Measurements from ENCODE around the gene TCHH. TPM values are rescaled to one million over a fixed set of nuclear protein-coding genes. Genes with fewer than 3 reads are reported as not detected.
A peak's percentile ranks its signal among the peaks of the same experiment; 100 is the strongest.

TCHH gene
- total and polyA plus RNA-seq, 10 of the 15 experiments (the other 5 are each of a cell fraction or from before 2014, with no cell fraction given): not detected

DNA sequence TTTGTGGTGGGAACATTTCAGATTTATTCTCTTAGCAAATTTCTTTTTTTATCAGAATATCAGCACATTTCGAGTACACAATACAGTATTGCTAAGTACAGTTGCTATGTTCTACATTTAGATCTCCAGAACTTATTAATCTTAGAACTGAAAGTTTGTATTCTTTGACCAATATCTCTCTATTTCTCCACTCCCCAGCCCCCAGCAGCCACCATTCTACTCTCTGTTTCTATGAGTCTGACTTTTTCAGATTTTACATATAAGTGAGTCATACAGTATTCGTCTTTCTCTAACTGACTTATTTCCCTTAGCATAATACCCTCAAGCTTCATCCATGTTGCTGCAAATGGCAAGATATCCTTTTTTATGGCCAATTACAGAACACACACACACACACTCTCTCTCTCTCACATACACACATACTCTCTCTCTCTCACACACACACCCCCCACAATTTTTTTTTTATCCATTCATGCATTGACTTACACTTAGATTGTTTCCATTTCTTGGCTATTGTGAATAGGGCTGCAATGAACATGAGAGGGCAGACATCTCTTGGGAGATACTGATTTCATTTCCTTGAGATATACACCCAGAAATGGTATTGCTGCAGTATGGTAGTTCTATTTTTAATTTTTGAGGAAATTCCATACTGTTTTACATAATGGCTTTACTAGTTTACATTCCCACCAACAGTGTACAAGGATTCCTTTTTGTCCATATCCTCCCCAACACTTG is 28.1 kb upstream of the TCHH start (continued):
- TF ChIP-seq, protein P1, sequence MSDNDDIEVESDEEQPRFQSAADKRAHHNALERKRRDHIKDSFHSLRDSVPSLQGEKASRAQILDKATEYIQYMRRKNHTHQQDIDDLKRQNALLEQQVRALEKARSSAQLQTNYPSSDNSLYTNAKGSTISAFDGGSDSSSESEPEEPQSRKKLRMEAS (IDR thresholded peaks at IDR 0.05; ENCODE audit: low read depth, low read length): no peak
- no peak for TF ChIP-seq ZNF687 (IDR thresholded peaks at IDR 0.05)
- no peak for TF ChIP-seq USF2 (IDR thresholded peaks at IDR 0.05; ENCODE audit: borderline replicate concordance, low read depth, low read length)
- peak; percentile 63 for TF ChIP-seq JUNB (IDR thresholded peaks at IDR 0.05)
- TF ChIP-seq, protein P2, sequence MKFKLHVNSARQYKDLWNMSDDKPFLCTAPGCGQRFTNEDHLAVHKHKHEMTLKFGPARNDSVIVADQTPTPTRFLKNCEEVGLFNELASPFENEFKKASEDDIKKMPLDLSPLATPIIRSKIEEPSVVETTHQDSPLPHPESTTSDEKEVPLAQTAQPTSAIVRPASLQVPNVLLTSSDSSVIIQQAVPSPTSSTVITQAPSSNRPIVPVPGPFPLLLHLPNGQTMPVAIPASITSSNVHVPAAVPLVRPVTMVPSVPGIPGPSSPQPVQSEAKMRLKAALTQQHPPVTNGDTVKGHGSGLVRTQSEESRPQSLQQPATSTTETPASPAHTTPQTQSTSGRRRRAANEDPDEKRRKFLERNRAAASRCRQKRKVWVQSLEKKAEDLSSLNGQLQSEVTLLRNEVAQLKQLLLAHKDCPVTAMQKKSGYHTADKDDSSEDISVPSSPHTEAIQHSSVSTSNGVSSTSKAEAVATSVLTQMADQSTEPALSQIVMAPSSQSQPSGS (IDR thresholded peaks at IDR 0.05; ENCODE audit: low read length): peak; percentile 34; the same call in 1 of the 2 replicates
- no peak for TF ChIP-seq CUX1 (IDR thresholded peaks at IDR 0.05; ENCODE audit: insufficient replicate concordance, low read depth, low read length)
- TF ChIP-seq SMARCA5 (IDR thresholded peaks at IDR 0.05): no peak
- TF ChIP-seq RUNX3 (IDR thresholded peaks at IDR 0.05; ENCODE audit: low read length): peak; percentile 57
- TF ChIP-seq SREBF2 (IDR thresholded peaks at IDR 0.05; ENCODE audit: low read length): no peak
- TF ChIP-seq NR2C2 (IDR thresholded peaks at IDR 0.05; ENCODE audit: borderline replicate concordance, control insufficient read depth, insufficient read length, low read depth): no peak
